Hepatocyte (in vitro differentiated cells): ENCODE data around the gene FBXO5. TPM values are rescaled to one million over a fixed set of nuclear protein-coding genes. Genes with fewer than 3 reads are reported as not detected.

Experiments
- DNase-seq: peaks from one replicate; pipeline ENCODE4 v3.0.0-alpha.2; 2016; ENCODE audit warnings: low spot score
- H2AFZ ChIP-seq: fragments of 200-600 bp; sonication (generic); 2 replicates; pipeline ENCODE4 v1.6.0; 2016; ENCODE audit warnings: antibody characterized with exemption, mild to moderate bottlenecking
- H3K27ac ChIP-seq: fragments of 200-600 bp; sonication (generic); 2 replicates; pipeline ENCODE4 v1.5.1; 2016; ENCODE audit warnings: mild to moderate bottlenecking
- H3K27me3 ChIP-seq: fragments of 200-600 bp; sonication (generic); 2 replicates; pipeline ENCODE4 v1.6.1; 2016
- H3K36me3 ChIP-seq: fragments of 200-600 bp; sonication (generic); replicated peaks from 2 replicates; pipeline ENCODE4 v1.5.1; 2016; ENCODE audit warnings: low read depth; ENCODE audit not compliant: insufficient read depth
- H3K4me1 ChIP-seq: fragments of 200-600 bp; sonication (generic); 2 replicates; pipeline ENCODE4 v1.5.1; 2016; ENCODE audit warnings: mild to moderate bottlenecking, moderate library complexity; ENCODE audit not compliant: insufficient read depth
- H3K4me2 ChIP-seq: fragments of 200-600 bp; sonication (generic); 2 replicates; pipeline ENCODE4 v1.6.0; 2016
- H3K4me3 ChIP-seq: fragments of 200-600 bp; sonication (generic); 2 replicates; pipeline ENCODE4 v1.5.1; 2016; ENCODE audit warnings: mild to moderate bottlenecking
- H3K79me2 ChIP-seq: fragments of 200-600 bp; sonication (generic); 2 replicates; pipeline ENCODE4 v1.6.0; 2017; ENCODE audit warnings: mild to moderate bottlenecking
- H3K9me2 ChIP-seq: fragments of 200-600 bp; sonication (generic); replicated peaks from 2 replicates; pipeline ENCODE4 v1.6.0; 2017; ENCODE audit warnings: mild to moderate bottlenecking; ENCODE audit not compliant: insufficient read depth
- H3K9me3 ChIP-seq: fragments of 200-600 bp; sonication (generic); 2 replicates; pipeline ENCODE4 v1.5.1; 2016; ENCODE audit warnings: low read depth, mild to moderate bottlenecking
- H4K20me1 ChIP-seq: fragments of 200-600 bp; sonication (generic); 2 replicates; pipeline ENCODE4 v1.6.0; 2016; ENCODE audit warnings: mild to moderate bottlenecking; ENCODE audit not compliant: insufficient read depth, poor library complexity, severe bottlenecking
- CTCF ChIP-seq: fragments of 200-600 bp; sonication (generic); IDR thresholded peaks from 2 replicates; pipeline ENCODE4 v1.5.1; 2016; ENCODE audit warnings: antibody characterized with exemption, mild to moderate bottlenecking; ENCODE audit not compliant: poor library complexity
- EZH2 ChIP-seq: fragments of 200-600 bp; sonication (generic); IDR thresholded peaks from 2 replicates; pipeline ENCODE4 v1.6.1; 2016; ENCODE audit warnings: antibody characterized with exemption, mild to moderate bottlenecking, borderline replicate concordance
- EZH2phosphoT487 ChIP-seq: fragments of 200-600 bp; sonication (generic); IDR thresholded peaks from one replicate; pipeline ENCODE4 v1.6.1; 2018; ENCODE audit warnings: antibody characterized with exemption, mild to moderate bottlenecking, low read depth, moderate library complexity; ENCODE audit not compliant: unreplicated experiment, severe bottlenecking
- WGBS: methylation state at CpG from one replicate; pipeline ENCODE4 v1.1.6; 2016; ENCODE audit warnings: low lambda C conversion rate; ENCODE audit errors: missing lambda C conversion rate; 5-methylcytosine and 5-hydroxymethylcytosine counted together
- polyA plus RNA-seq: library from polyadenylated mRNA; unstranded; fragments of >200 nt; fragmentation: Nextera tagmentation; extraction: Ambion mirVana; gene quantifications from 2 replicates; pipeline ENCODE4 v1.2.1, GENCODE V29; 2016
- total RNA-seq: library from RNA; depleted of rRNA; stranded (reverse); fragments of >200 nt; gene quantifications from 2 replicates; pipeline ENCODE4 v1.2.3, GENCODE V29; 2014

The FBXO5 gene
- total RNA-seq = 9.2 and 9.7 TPM in 2 replicates
- 4.7 and 5.2 TPM in 2 replicates for polyA plus RNA-seq

- 1% methylated on average over 63 of the region's 66 CpGs for WGBS
- no peaks in the 10 kb centered on the region for H3K36me3 ChIP-seq
- H3K9me3 ChIP-seq = no peaks in the 10 kb centered on the region
- peaks cover 78% of the 10 kb centered on the region for H3K79me2 ChIP-seq
- peaks cover 28% of the 10 kb centered on the region for H3K4me1 ChIP-seq
- no peaks in the 10 kb centered on the region for H3K9me2 ChIP-seq
- peak within 1 kb of the TSS; percentile 89 for H2AFZ ChIP-seq
- peak within 1 kb of the TSS; percentile 84 for H3K27ac ChIP-seq
- no peaks in the 10 kb centered on the region for H3K27me3 ChIP-seq
- H4K20me1 ChIP-seq = peaks cover 36% of the 10 kb centered on the region
- peak within 1 kb of the TSS; percentile 63 for H3K4me3 ChIP-seq
- no peak for TF ChIP-seq CTCF
- TF ChIP-seq EZH2phosphoT487 = no peak
- no peak for TF ChIP-seq EZH2
- H3K4me2 ChIP-seq = peak within 1 kb of the TSS; percentile 87
- peak; percentile 99 for DNase-seq
These were observed at the start of gene FBXO5 for GRCh38 chr6:152982904-152983636. FBXO5 (minus strand) TSS chr6:152983041; CDS start chr6:152982959, 82 bp downstream.

GRCh38 chr6:153032255-153032882 lies 49.5 kb upstream of the FBXO5 start:
- no peak overlapping the region for H3K4me3 ChIP-seq
- H3K79me2 ChIP-seq = no peaks in the 10 kb centered on the region
- no peaks in the 10 kb centered on the region for H4K20me1 ChIP-seq
- no peak overlapping the region for H3K4me2 ChIP-seq
- no peaks in the 10 kb centered on the region for H3K4me1 ChIP-seq
- H3K9me3 ChIP-seq = no peaks in the 10 kb centered on the region
- peak; percentile 30 for DNase-seq
- TF ChIP-seq EZH2phosphoT487 = no peak
- TF ChIP-seq CTCF = peak; percentile 64
- no peak for TF ChIP-seq EZH2
- H3K27ac ChIP-seq = no peak overlapping the region
- 79% methylated on average over 9 of the region's 9 CpGs for WGBS
- no peak overlapping the region for H2AFZ ChIP-seq
- no peaks in the 10 kb centered on the region for H3K9me2 ChIP-seq
- no peaks in the 10 kb centered on the region for H3K36me3 ChIP-seq
- H3K27me3 ChIP-seq = no peaks in the 10 kb centered on the region

- Histone ChIP-seq H3K36me3 (no peaks in the 10 kb centered on the region), H3K4me1 (no peaks in the 10 kb centered on the region), H4K20me1 (no peaks in the 10 kb centered on the region), H3K4me3 (no peak overlapping the region), H3K79me2 (no peaks in the 10 kb centered on the region), H2AFZ (no peak overlapping the region), H3K27me3 (no peaks in the 10 kb centered on the region), H3K9me2 (no peaks in the 10 kb centered on the region), H3K4me2 (no peak overlapping the region), H3K27ac (no peak overlapping the region), H3K9me3 (no peaks in the 10 kb centered on the region)
- WGBS = 79% methylated on average over 1 of the region's 1 CpG
- DNase-seq = no peak
- TF ChIP-seq CTCF = no peak
- no peak for TF ChIP-seq EZH2phosphoT487
- TF ChIP-seq EZH2 = no peak
These were observed 48.6 kb upstream of the FBXO5 start for GRCh38 chr6:153031335-153031955.
